Measurements from ENCODE around the gene TMEM131. TPM values are rescaled to one million over a fixed set of nuclear protein-coding genes. Genes with fewer than 3 reads are reported as not detected.

The TMEM131 gene
- total RNA-seq, 6 experiments from 2014 or later, result 39.2 to 49.5 (median 45.1) TPM

DNA sequence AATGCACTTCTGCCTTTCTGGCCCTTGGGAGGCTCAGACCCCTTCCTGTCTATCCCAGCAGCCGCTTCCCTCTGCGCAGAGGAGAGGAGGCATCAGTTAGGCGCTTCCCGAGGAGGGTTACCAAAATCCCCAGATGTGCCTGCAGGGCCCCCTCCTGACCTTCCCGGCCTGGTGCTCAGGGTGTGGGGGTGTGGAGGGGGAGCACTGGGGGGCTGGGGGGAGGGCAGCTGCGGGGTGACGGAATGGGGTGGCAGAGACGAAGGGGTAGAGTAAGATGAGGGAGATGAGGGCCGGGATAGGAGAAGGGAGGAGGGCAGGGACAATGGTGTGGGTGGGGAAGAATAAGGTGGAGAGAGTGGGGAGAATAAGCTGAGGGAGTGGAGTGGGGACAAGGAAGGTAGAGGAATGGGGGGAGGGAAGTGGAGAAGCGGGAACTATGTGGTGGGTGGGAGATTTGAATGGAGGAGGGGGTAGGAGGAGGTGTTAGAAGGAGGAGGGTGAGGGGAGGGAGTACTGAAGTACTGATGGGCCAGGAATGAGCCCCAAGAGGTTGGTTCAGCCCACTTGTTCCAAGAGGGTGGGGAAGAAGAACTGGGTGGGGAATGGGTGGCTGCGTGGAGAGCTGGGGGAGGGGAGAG lies 288.9 kb downstream of the TMEM131 start:
- TF ChIP-seq, protein P1, sequence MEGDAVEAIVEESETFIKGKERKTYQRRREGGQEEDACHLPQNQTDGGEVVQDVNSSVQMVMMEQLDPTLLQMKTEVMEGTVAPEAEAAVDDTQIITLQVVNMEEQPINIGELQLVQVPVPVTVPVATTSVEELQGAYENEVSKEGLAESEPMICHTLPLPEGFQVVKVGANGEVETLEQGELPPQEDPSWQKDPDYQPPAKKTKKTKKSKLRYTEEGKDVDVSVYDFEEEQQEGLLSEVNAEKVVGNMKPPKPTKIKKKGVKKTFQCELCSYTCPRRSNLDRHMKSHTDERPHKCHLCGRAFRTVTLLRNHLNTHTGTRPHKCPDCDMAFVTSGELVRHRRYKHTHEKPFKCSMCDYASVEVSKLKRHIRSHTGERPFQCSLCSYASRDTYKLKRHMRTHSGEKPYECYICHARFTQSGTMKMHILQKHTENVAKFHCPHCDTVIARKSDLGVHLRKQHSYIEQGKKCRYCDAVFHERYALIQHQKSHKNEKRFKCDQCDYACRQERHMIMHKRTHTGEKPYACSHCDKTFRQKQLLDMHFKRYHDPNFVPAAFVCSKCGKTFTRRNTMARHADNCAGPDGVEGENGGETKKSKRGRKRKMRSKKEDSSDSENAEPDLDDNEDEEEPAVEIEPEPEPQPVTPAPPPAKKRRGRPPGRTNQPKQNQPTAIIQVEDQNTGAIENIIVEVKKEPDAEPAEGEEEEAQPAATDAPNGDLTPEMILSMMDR (IDR thresholded peaks at IDR 0.05), result no peak
- peaks cover 16% of the 10 kb centered on the region for H3K4me1 Mint-ChIP-seq (ENCODE audit: low read depth)
- no peaks in the 10 kb centered on the region for H3K9me3 Mint-ChIP-seq
- no peak overlapping the region for H3K4me3 Mint-ChIP-seq
- H3K36me3 Mint-ChIP-seq (ENCODE audit: low read depth), result no peaks in the 10 kb centered on the region
- peaks cover 26% of the 10 kb centered on the region for H3K27me3 Mint-ChIP-seq (ENCODE audit: insufficient read depth)
- no peak overlapping the region for H3K27ac Mint-ChIP-seq
- no peak for DNase-seq

Other genes with a start within 250 kb of the TMEM131 start
- gene VWA3B, start 91.2 kb upstream of the TMEM131 start, total RNA-seq (2021; fragmentation: NEBNext Ultra II Directional; extraction: Animal tissue kit (Norgen Biotek cat#: 25700)), result not detected